ENCODE results near the gene GPR142. TPM values are rescaled to one million over a fixed set of nuclear protein-coding genes. Genes with fewer than 3 reads are reported as not detected.
A peak's percentile ranks its signal among the peaks of the same experiment; 100 is the strongest.

GPR142 gene
- total and polyA plus RNA-seq, 2 of the 13 experiments (the other 11 are each of a cell fraction or from before 2014, with no cell fraction given) = not detected

GRCh38 chr17:74417178-74418045 is 50.1 kb downstream of the GPR142 start (continued):
- TF ChIP-seq ZNF501 (CRISPR knock-in tag; IDR thresholded peaks at IDR 0.05) (no peak; the same call in 1 of the 2 replicates), ZNF83 (CRISPR knock-in tag; IDR thresholded peaks at IDR 0.05; ENCODE audit: borderline replicate concordance) (peak; percentile 78; the same call in 1 of the 2 replicates), SAP130 (CRISPR knock-in tag; IDR thresholded peaks at IDR 0.05; ENCODE audit: low read depth) (peak; percentile 80), ZNF337 (CRISPR knock-in tag; IDR thresholded peaks at IDR 0.05; ENCODE audit: borderline replicate concordance, low read depth) (no peak), ZNF230 (CRISPR knock-in tag; IDR thresholded peaks at IDR 0.05) (no peak), THAP8 (CRISPR knock-in tag; IDR thresholded peaks at IDR 0.05; ENCODE audit: borderline replicate concordance) (no peak), ZNF660 (CRISPR knock-in tag; IDR thresholded peaks at IDR 0.05; ENCODE audit: borderline replicate concordance, low read depth) (no peak), NONO (IDR thresholded peaks at IDR 0.05) (no peak), NONO (CRISPR knock-in tag; conservative IDR thresholded peaks at IDR 0.05) (peak; percentile 71), TRIM24 (CRISPR knock-in tag; IDR thresholded peaks at IDR 0.05) (no peak), SALL1 (CRISPR knock-in tag; IDR thresholded peaks at IDR 0.05) (peak; percentile 83), NR2C2 (CRISPR knock-in tag; IDR thresholded peaks at IDR 0.05; ENCODE audit: borderline replicate concordance) (no peak), MAFG (CRISPR knock-in tag; IDR thresholded peaks at IDR 0.05) (no peak), ARID2 (CRISPR knock-in tag; IDR thresholded peaks at IDR 0.05; ENCODE audit: borderline replicate concordance) (peak; percentile 95; the same call in 1 of the 2 replicates), POLR2A (IDR thresholded peaks at IDR 0.05; ENCODE audit: insufficient read depth in 1 of 2, low read depth in 2 of 2, low read length in 2 of 2) (peak in 1 of 2 experiments; percentile 52; a peak in 1 of 4 replicates), KAT2B (IDR thresholded peaks at IDR 0.05; ENCODE audit: borderline replicate concordance, low read depth, low read length) (no peak), AHR (CRISPR knock-in tag; IDR thresholded peaks at IDR 0.05) (no peak), NKX3-1 (CRISPR knock-in tag; IDR thresholded peaks at IDR 0.05) (no peak), ZKSCAN5 (CRISPR knock-in tag; IDR thresholded peaks at IDR 0.05) (0 out of 2 replicates have a peak, but pooled peaks have one; percentile 39), HMGXB3 (CRISPR knock-in tag; IDR thresholded peaks at IDR 0.05; ENCODE audit: borderline replicate concordance) (no peak; the same call in 1 of the 2 replicates), ZFY (CRISPR knock-in tag; IDR thresholded peaks at IDR 0.05) (peak; percentile 53), ZNF777 (CRISPR knock-in tag; IDR thresholded peaks at IDR 0.05) (no peak), CHCHD3 (CRISPR knock-in tag; IDR thresholded peaks at IDR 0.05) (peak; percentile 90; the same call in 1 of the 2 replicates), ZNF557 (CRISPR knock-in tag; IDR thresholded peaks at IDR 0.05) (no peak), KAT8 (CRISPR knock-in tag; IDR thresholded peaks at IDR 0.05) (no peak; the same call in 1 of the 2 replicates), HCFC1 (IDR thresholded peaks at IDR 0.05; ENCODE audit: low read depth, low read length) (no peak), NFIB (CRISPR knock-in tag; IDR thresholded peaks at IDR 0.05; ENCODE audit: borderline replicate concordance) (no peak), ZNF749 (CRISPR knock-in tag; IDR thresholded peaks at IDR 0.05; ENCODE audit: borderline replicate concordance) (no peak)

Data from HepG2 (cell line).